ENCODE measurements around the gene CEP83. TPM values are rescaled to one million over a fixed set of nuclear protein-coding genes. Genes with fewer than 3 reads are reported as not detected.
A peak's percentile ranks its signal among the peaks of the same experiment; 100 is the strongest.

The CEP83 gene
- total and polyA plus RNA-seq, 10 donors: 6.8 to 29.0 (median 14.0) TPM

- Histone ChIP-seq H3K36me3 (peaks cover 0 to 100% (median 45%) of the 10 kb centered on the region in 6 donors), H3K27me3 (replicated peaks in 1 of 7) (no peaks in the 10 kb centered on the region), H3K9me3 (no peaks in the 10 kb centered on the region), H3K4me3 (no peak overlapping the region), H3K27ac (peak overlapping the region in 7 of 8 donors; percentile 29 to 78 (median 64)), H3K4me1 (peaks cover 0 to 32% (median 10%) of the 10 kb centered on the region in 6 donors)
- 88 to 91% (median 90%) methylated on average over 6 of the region's 6 CpGs for WGBS, 5 donors
- no peak for TF ChIP-seq CTCF (IDR thresholded peaks at IDR 0.05 in 8 of 11, conservative IDR thresholded peaks at IDR 0.05 in 3 of 11)
- no peak for TF ChIP-seq POLR2AphosphoS5 (IDR thresholded peaks at IDR 0.05)
- no peak for TF ChIP-seq POLR2A (IDR thresholded peaks at IDR 0.05)
- intact Hi-C loops (cut with DNase I; ENCODE audit: low total_unique reads): no loop called here
- DNase-seq: no peak
These were observed 162.5 kb downstream of the CEP83 start for GRCh38 chr12:94297096-94297699.

- DNase-seq: no peak
- 71 to 85% (median 75%) methylated on average over 4 of the region's 4 CpGs for WGBS, 5 donors
- Histone ChIP-seq H3K4me3 (no peak overlapping the region), H3K4me1 (peaks cover 0 to 6% (median 0%) of the 10 kb centered on the region in 6 donors), H3K27me3 (replicated peaks in 1 of 7) (no peaks in the 10 kb centered on the region), H3K36me3 (peaks cover 0 to 100% (median 28%) of the 10 kb centered on the region in 6 donors), H3K9me3 (no peaks in the 10 kb centered on the region), H3K27ac (peak overlapping the region in 4 of 8 donors; percentile 32 to 47 (median 44))
- intact Hi-C loops (cut with DNase I; ENCODE audit: low total_unique reads): no loop called here
- TF ChIP-seq POLR2A (IDR thresholded peaks at IDR 0.05) (no peak), CTCF (IDR thresholded peaks at IDR 0.05 in 8 of 11, conservative IDR thresholded peaks at IDR 0.05 in 3 of 11) (no peak), POLR2AphosphoS5 (IDR thresholded peaks at IDR 0.05) (no peak)
These were observed 169.3 kb downstream of the CEP83 start for GRCh38 chr12:94290353-94290752.

GRCh38 chr12:94289461-94290312, 170.0 kb downstream of the CEP83 start:
- no peak for DNase-seq
- intact Hi-C loops (cut with DNase I; ENCODE audit: low total_unique reads): no loop called here
- H3K36me3 ChIP-seq: peaks cover 0 to 100% (median 26%) of the 10 kb centered on the region in 6 donors
- no peak overlapping the region for H3K4me3 ChIP-seq
- 65 to 86% (median 79%) methylated on average over 13 of the region's 13 CpGs for WGBS, 5 donors
- peak overlapping the region in 7 of 8 donors; percentile 32 to 60 (median 43) for H3K27ac ChIP-seq
- H3K4me1 ChIP-seq: peaks cover 0 to 6% (median 0%) of the 10 kb centered on the region in 6 donors
- no peak for TF ChIP-seq POLR2AphosphoS5 (IDR thresholded peaks at IDR 0.05)
- no peak for TF ChIP-seq POLR2A (IDR thresholded peaks at IDR 0.05)
- TF ChIP-seq CTCF (IDR thresholded peaks at IDR 0.05 in 8 of 11, conservative IDR thresholded peaks at IDR 0.05 in 3 of 11): no peak
- H3K9me3 ChIP-seq: no peaks in the 10 kb centered on the region
- no peaks in the 10 kb centered on the region for H3K27me3 ChIP-seq (replicated peaks in 1 of 7)

GRCh38 chr12:94287245-94287628, 172.4 kb downstream of the CEP83 start:
- intact Hi-C loops (cut with DNase I; ENCODE audit: low total_unique reads): no loop called here
- Histone ChIP-seq H3K27ac (peak overlapping the region in 1 of 8 donors; percentile 6), H3K4me1 (peaks cover 8 to 22% (median 11%) of the 10 kb centered on the region in 6 donors), H3K4me3 (no peak overlapping the region), H3K27me3 (replicated peaks in 1 of 7) (no peaks in the 10 kb centered on the region), H3K9me3 (no peaks in the 10 kb centered on the region), H3K36me3 (peaks cover 0 to 100% (median 28%) of the 10 kb centered on the region in 6 donors)
- WGBS, 5 donors: 65 to 86% (median 78%) methylated on average over 10 of the region's 10 CpGs
- DNase-seq: no peak
- TF ChIP-seq CTCF (IDR thresholded peaks at IDR 0.05 in 8 of 11, conservative IDR thresholded peaks at IDR 0.05 in 3 of 11) (no peak), POLR2AphosphoS5 (IDR thresholded peaks at IDR 0.05) (no peak), POLR2A (IDR thresholded peaks at IDR 0.05) (no peak)

Data from spleen (tissue), 11 donors.